ENCODE data around the gene MAN1A1. TPM values are rescaled to one million over a fixed set of nuclear protein-coding genes. Genes with fewer than 3 reads are reported as not detected.

The MAN1A1 gene
- 10 to 100 TPM; 30.0 to 99.0 (median 69.8) TPM for total RNA-seq

DNA sequence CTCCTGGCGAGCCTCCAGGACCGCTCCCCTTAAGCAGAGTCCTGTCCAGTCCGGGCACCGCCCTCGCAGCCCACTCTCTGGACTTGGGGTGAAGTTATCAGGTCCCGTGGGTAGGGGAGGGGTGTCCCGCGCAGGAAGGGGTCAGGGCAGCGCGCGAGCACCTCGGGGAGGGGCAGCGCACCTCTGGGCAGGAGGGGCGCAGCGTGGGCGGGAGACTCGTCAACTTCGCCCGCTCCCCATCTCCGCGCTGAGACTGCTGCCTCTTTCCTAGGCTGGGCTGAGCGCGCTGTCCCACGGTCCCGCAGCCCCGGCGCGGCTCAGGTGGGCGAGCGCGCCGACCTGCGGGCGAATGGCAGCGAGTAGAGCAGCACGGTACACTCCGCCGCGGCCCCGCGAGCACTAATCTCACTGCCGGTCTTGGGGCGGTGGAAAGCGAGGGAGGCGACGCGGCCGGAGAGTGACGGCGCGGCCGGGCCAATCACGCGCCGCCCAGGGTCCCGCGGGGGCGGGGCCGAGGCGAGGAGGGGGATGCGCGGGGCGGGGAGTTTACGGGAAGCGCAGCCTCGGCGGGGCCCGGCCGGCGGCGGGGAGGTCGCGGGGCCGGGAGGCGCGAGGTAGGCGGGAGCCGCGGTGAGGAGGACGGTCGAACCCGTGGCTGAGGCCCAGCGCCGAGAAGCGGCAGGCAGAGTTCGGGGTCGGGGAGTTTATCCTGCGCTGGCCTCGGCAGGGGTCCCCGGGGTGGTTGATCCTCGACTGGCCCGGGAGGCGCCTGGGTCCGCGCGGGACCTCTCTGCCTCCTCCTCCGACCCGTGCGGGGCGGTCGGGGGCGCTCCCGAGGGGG, at the start of gene MAN1A1:
Gene MAN1A1 (minus strand): TSS at position 401 of the 841 bp plus-strand sequence. CDS start 696 bp downstream, outside the sequence.
- peak within 1 kb of the TSS; percentile 75 to 88 for H3K4me3 ChIP-seq
- no peaks in the 10 kb centered on the region for H3K9me3 ChIP-seq
- H3K4me1 ChIP-seq, result no peaks in the 10 kb centered on the region
- intact Hi-C loops (cut with DNase I; ENCODE audit: low total_unique reads), result no loop called here
- peak; percentile 88 to 95 for DNase-seq
- TF ChIP-seq CTCF (IDR thresholded peaks at IDR 0.05) (peak in 1 of 4 experiments; percentile 26), POLR2A (IDR thresholded peaks at IDR 0.05) (peak; percentile 98)
- H3K27ac ChIP-seq, result peak within 1 kb of the TSS; percentile 93 to 96
- H3K27me3 ChIP-seq, result no peaks in the 10 kb centered on the region
- H3K36me3 ChIP-seq, result no peaks in the 10 kb centered on the region

DNA sequence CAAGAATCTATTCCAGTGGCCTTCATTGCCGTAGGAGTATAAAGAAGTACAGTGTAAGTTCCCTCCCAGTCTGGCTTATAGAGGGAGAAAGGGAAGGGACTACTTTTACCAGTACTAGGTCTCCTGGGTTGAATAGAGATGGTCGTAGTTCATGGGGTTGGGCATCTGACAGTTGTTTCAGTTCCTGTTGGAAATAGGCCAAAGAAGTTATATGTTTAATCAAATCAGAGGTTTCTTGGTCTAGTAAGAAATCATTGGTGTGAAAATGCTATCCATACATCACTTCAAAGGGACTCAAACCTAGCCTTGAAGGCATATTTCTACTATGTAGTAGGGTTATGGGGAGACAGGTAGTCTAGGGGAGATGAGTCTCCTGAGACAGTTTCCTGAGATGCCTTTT, 45.6 kb upstream of the MAN1A1 start:
- intact Hi-C loops (cut with DNase I; ENCODE audit: low total_unique reads), result no loop called here
- no peaks in the 10 kb centered on the region for H3K36me3 ChIP-seq
- H3K4me3 ChIP-seq, result no peak overlapping the region
- peaks cover 0 to 11% of the 10 kb centered on the region in 2 donors for H3K9me3 ChIP-seq
- no peak overlapping the region for H3K27ac ChIP-seq
- DNase-seq, result no peak
- no peaks in the 10 kb centered on the region for H3K27me3 ChIP-seq
- H3K4me1 ChIP-seq, result no peaks in the 10 kb centered on the region
- TF ChIP-seq POLR2A (IDR thresholded peaks at IDR 0.05), result no peak
- TF ChIP-seq CTCF (IDR thresholded peaks at IDR 0.05), result no peak

DNA sequence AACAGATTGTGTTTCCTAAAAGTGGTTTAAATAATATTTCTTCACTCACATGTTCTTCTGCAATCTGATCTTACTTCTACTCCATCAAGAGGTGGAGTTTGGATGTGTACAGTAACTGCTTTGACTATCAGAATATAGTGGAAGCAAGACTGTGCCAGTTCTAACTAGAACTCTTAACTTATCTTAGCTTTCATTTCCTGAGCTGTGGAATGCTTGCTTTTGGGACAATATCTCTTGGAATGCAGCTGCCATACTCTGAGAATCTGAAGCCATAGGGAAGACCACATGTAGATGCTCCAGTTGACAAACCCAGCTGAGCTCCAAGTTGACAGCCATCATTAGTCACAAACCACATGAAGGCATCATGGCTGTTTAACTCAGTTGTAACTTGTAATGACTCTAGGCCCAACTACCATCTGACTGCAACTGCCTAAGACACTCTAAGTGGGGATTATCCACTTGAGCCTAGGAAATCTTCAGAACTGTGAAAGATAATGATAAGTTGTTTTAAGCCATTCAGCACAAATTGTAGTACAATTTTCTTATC, 40.8 kb upstream of the MAN1A1 start:
- no peaks in the 10 kb centered on the region for H3K27me3 ChIP-seq
- H3K36me3 ChIP-seq, result no peaks in the 10 kb centered on the region
- no peak overlapping the region for H3K27ac ChIP-seq
- intact Hi-C loops (cut with DNase I; ENCODE audit: low total_unique reads), result no loop called here
- no peak for DNase-seq
- H3K4me1 ChIP-seq, result no peaks in the 10 kb centered on the region
- TF ChIP-seq CTCF (IDR thresholded peaks at IDR 0.05) (no peak), POLR2A (IDR thresholded peaks at IDR 0.05) (no peak)
- H3K4me3 ChIP-seq, result no peak overlapping the region
- peaks cover 0 to 4% of the 10 kb centered on the region in 2 donors for H3K9me3 ChIP-seq

GRCh38 chr6:119385994-119386393, 36.4 kb upstream of the MAN1A1 start:
- intact Hi-C loops (cut with DNase I; ENCODE audit: low total_unique reads), result no loop called here
- Histone ChIP-seq H3K27me3 (no peaks in the 10 kb centered on the region), H3K36me3 (no peaks in the 10 kb centered on the region), H3K4me1 (no peaks in the 10 kb centered on the region), H3K9me3 (peaks cover 0 to 4% of the 10 kb centered on the region in 2 donors), H3K4me3 (no peak overlapping the region), H3K27ac (no peak overlapping the region)
- no peak for DNase-seq
- TF ChIP-seq POLR2A (IDR thresholded peaks at IDR 0.05) (no peak), CTCF (IDR thresholded peaks at IDR 0.05) (no peak)

GRCh38 chr6:119384444-119384843, 34.9 kb upstream of the MAN1A1 start:
- Histone ChIP-seq H3K4me3 (no peak overlapping the region), H3K27me3 (no peaks in the 10 kb centered on the region), H3K36me3 (no peaks in the 10 kb centered on the region), H3K9me3 (peaks cover 0 to 4% of the 10 kb centered on the region in 2 donors), H3K4me1 (no peaks in the 10 kb centered on the region), H3K27ac (no peak overlapping the region)
- DNase-seq, result no peak
- intact Hi-C loops (cut with DNase I; ENCODE audit: low total_unique reads), result no loop called here
- TF ChIP-seq POLR2A (IDR thresholded peaks at IDR 0.05) (no peak), CTCF (IDR thresholded peaks at IDR 0.05) (no peak)

Data from uterus (tissue), 4 donors.